ENCODE measurements around the gene NRGN. TPM values are rescaled to one million over a fixed set of nuclear protein-coding genes. Genes with fewer than 3 reads are reported as not detected.

Gene NRGN
- total RNA-seq, 1 experiment from 2014 or later = 7.8 TPM

DNA sequence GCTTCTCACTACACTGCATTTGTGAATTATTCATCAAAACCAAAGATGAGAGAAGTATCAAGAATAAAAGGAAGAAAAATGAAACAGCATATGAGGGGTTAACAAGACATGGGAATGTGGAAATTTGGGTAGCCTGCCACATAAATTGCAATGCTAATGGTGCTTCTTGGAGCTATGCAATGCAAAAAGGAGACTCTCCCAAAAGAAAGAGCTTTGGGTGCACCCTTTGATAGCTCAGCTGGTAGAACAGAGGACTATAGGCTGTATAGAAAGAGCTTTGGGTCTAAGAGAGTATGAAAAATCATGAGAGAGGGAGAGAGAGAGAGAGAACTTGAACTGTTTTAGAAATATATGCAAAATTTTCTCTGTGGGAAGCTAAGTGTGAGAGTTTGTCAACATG, 39.7 kb upstream of the NRGN start:
- CTCF ChIA-PET = interaction anchor here (1.1 kb wide), 1 partner anchor 31 kb away, joined by 3 read pairs; no protein-coding TSS in a partner anchor
- Histone ChIP-seq H3K27me3 (replicated peaks; ENCODE audit: control insufficient read depth, insufficient read depth, low read length) (no peaks in the 10 kb centered on the region; the same call in 1 of the 2 replicates), H3K4me3 (ENCODE audit: low read depth, low read length) (no peak overlapping the region), H3K9me3 (no peaks in the 10 kb centered on the region; the same call in 1 of the 2 replicates), H3K36me3 (ENCODE audit: control insufficient read depth, insufficient read depth, low read length) (no peaks in the 10 kb centered on the region), H3K4me1 (no peaks in the 10 kb centered on the region)
- Mint-ChIP-seq H3K27ac (ENCODE audit: unreplicated experiment) (no peak overlapping the region), H3K4me3 (ENCODE audit: unreplicated experiment) (no peak overlapping the region), H3K4me1 (ENCODE audit: low read depth, unreplicated experiment) (no peaks in the 10 kb centered on the region), H3K9me3 (ENCODE audit: unreplicated experiment) (peaks cover 12% of the 10 kb centered on the region), H3K27me3 (ENCODE audit: insufficient read depth, unreplicated experiment) (peaks cover 21% of the 10 kb centered on the region), H3K36me3 (ENCODE audit: insufficient read depth, unreplicated experiment) (no peaks in the 10 kb centered on the region)
- TF ChIP-seq, protein P1, sequence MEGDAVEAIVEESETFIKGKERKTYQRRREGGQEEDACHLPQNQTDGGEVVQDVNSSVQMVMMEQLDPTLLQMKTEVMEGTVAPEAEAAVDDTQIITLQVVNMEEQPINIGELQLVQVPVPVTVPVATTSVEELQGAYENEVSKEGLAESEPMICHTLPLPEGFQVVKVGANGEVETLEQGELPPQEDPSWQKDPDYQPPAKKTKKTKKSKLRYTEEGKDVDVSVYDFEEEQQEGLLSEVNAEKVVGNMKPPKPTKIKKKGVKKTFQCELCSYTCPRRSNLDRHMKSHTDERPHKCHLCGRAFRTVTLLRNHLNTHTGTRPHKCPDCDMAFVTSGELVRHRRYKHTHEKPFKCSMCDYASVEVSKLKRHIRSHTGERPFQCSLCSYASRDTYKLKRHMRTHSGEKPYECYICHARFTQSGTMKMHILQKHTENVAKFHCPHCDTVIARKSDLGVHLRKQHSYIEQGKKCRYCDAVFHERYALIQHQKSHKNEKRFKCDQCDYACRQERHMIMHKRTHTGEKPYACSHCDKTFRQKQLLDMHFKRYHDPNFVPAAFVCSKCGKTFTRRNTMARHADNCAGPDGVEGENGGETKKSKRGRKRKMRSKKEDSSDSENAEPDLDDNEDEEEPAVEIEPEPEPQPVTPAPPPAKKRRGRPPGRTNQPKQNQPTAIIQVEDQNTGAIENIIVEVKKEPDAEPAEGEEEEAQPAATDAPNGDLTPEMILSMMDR (IDR thresholded peaks at IDR 0.05; ENCODE audit: insufficient read depth in 1 of 2, low read depth in 1 of 2, low read length in 1 of 2, severe bottlenecking in 1 of 2, unreplicated experiment in 1 of 2) = no peak
- POLR2A ChIA-PET = no interaction called here
- DNase-seq = no peak
- intact Hi-C loops (cut with micrococcal nuclease; ENCODE audit: unreplicated experiment) = no loop called here
- no TSS peak for BruUV-seq (replicated peaks)

DNA sequence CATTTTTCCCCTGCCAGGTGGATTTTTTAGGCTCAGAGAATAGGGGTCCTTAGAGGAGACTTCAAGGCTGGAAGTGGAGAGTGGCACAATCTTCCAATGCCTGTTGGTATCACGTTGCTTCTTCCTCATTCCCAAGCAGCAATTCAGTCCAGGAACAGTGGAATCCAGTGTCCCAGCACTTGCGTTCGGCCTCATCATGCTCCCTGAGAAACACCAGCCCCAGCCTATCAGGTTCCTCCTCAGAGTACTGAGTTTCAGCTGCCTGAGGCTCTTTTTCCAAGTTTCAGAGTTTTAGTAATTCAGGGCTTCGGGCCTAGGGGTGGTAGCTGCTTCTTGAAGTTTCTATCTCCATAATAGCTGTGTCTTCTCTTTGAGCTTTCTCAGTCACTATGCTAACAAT, 31.9 kb upstream of the NRGN start:
- Mint-ChIP-seq H3K4me1 (ENCODE audit: low read depth, unreplicated experiment) (no peaks in the 10 kb centered on the region), H3K27ac (ENCODE audit: unreplicated experiment) (no peak overlapping the region), H3K36me3 (ENCODE audit: insufficient read depth, unreplicated experiment) (no peaks in the 10 kb centered on the region), H3K27me3 (ENCODE audit: insufficient read depth, unreplicated experiment) (peaks cover 18% of the 10 kb centered on the region), H3K4me3 (ENCODE audit: unreplicated experiment) (no peak overlapping the region), H3K9me3 (ENCODE audit: unreplicated experiment) (peaks cover 34% of the 10 kb centered on the region)
- Histone ChIP-seq H3K4me1 (no peaks in the 10 kb centered on the region), H3K9me3 (no peaks in the 10 kb centered on the region; the same call in none of the 2 replicates), H3K4me3 (ENCODE audit: low read depth, low read length) (no peak overlapping the region), H3K27me3 (replicated peaks; ENCODE audit: control insufficient read depth, insufficient read depth, low read length) (no peaks in the 10 kb centered on the region; the same call in 1 of the 2 replicates), H3K36me3 (ENCODE audit: control insufficient read depth, insufficient read depth, low read length) (no peaks in the 10 kb centered on the region; the same call in 1 of the 2 replicates)
- CTCF ChIA-PET = no interaction called here
- TF ChIP-seq, protein P1 (IDR thresholded peaks at IDR 0.05; ENCODE audit: insufficient read depth in 1 of 2, low read depth in 1 of 2, low read length in 1 of 2, severe bottlenecking in 1 of 2, unreplicated experiment in 1 of 2) = no peak
- POLR2A ChIA-PET = no interaction called here
- no peak for DNase-seq
- intact Hi-C loops (cut with micrococcal nuclease; ENCODE audit: unreplicated experiment) = no loop called here
- no TSS peak for BruUV-seq (replicated peaks)

DNA sequence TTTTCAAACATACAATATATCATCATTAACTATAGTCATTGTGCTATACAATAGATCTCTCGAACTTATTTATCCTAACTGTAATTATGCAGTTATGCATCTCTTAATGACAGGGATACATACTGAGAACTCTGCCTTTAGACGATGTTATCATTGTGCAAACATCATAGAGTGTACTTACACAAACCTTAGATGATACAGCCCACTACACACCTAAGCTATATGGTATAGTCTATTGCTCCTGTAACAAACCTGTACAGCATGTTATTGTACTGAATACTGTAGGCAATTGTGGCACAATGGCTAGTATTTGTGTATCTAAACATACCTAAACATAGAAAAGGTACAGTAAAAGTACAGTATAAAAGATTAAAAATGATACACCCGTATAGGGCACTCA, 27.4 kb upstream of the NRGN start:
- BruUV-seq (replicated peaks) = no TSS peak
- H3K36me3 ChIP-seq (ENCODE audit: control insufficient read depth, insufficient read depth, low read length) = no peaks in the 10 kb centered on the region; the same call in 1 of the 2 replicates
- DNase-seq = no peak
- H3K4me3 Mint-ChIP-seq (ENCODE audit: unreplicated experiment) = no peak overlapping the region
- H3K4me1 Mint-ChIP-seq (ENCODE audit: low read depth, unreplicated experiment) = no peaks in the 10 kb centered on the region
- H3K27ac Mint-ChIP-seq (ENCODE audit: unreplicated experiment) = no peak overlapping the region
- CTCF ChIA-PET = no interaction called here
- H3K4me1 ChIP-seq = 0 out of 2 replicates have a peak, but pooled peaks cover under 1% of the 10 kb centered on the region
- H3K27me3 Mint-ChIP-seq (ENCODE audit: insufficient read depth, unreplicated experiment) = peaks cover 26% of the 10 kb centered on the region
- intact Hi-C loops (cut with micrococcal nuclease; ENCODE audit: unreplicated experiment) = no loop called here
- H3K9me3 ChIP-seq = no peaks in the 10 kb centered on the region; the same call in none of the 2 replicates
- no peaks in the 10 kb centered on the region; the same call in 1 of the 2 replicates for H3K27me3 ChIP-seq (replicated peaks; ENCODE audit: control insufficient read depth, insufficient read depth, low read length)
- H3K9me3 Mint-ChIP-seq (ENCODE audit: unreplicated experiment) = peaks cover 22% of the 10 kb centered on the region
- TF ChIP-seq, protein P1 (IDR thresholded peaks at IDR 0.05; ENCODE audit: insufficient read depth in 1 of 2, low read depth in 1 of 2, low read length in 1 of 2, severe bottlenecking in 1 of 2, unreplicated experiment in 1 of 2) = no peak
- no peak overlapping the region for H3K4me3 ChIP-seq (ENCODE audit: low read depth, low read length)
- POLR2A ChIA-PET = no interaction called here
- H3K36me3 Mint-ChIP-seq (ENCODE audit: insufficient read depth, unreplicated experiment) = no peaks in the 10 kb centered on the region

Measured in Caco-2 (cell line).